Measurements from ENCODE around the gene RGSL1. TPM values are rescaled to one million over a fixed set of nuclear protein-coding genes. Genes with fewer than 3 reads are reported as not detected.

The RGSL1 gene
- total RNA-seq, 1 donor from 2014 or later = not detected

- TF ChIP-seq, protein P1, sequence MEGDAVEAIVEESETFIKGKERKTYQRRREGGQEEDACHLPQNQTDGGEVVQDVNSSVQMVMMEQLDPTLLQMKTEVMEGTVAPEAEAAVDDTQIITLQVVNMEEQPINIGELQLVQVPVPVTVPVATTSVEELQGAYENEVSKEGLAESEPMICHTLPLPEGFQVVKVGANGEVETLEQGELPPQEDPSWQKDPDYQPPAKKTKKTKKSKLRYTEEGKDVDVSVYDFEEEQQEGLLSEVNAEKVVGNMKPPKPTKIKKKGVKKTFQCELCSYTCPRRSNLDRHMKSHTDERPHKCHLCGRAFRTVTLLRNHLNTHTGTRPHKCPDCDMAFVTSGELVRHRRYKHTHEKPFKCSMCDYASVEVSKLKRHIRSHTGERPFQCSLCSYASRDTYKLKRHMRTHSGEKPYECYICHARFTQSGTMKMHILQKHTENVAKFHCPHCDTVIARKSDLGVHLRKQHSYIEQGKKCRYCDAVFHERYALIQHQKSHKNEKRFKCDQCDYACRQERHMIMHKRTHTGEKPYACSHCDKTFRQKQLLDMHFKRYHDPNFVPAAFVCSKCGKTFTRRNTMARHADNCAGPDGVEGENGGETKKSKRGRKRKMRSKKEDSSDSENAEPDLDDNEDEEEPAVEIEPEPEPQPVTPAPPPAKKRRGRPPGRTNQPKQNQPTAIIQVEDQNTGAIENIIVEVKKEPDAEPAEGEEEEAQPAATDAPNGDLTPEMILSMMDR (conservative IDR thresholded peaks at IDR 0.05; ENCODE audit: low read depth, low read length) = no peak
- no peak for DNase-seq (ENCODE audit: low read depth)
- no peak overlapping the region for H3K4me3 ChIP-seq (ENCODE audit: low read depth, low read length)
These were observed 118.8 kb downstream of the RGSL1 start for GRCh38 chr1:182568647-182569284.

DNA sequence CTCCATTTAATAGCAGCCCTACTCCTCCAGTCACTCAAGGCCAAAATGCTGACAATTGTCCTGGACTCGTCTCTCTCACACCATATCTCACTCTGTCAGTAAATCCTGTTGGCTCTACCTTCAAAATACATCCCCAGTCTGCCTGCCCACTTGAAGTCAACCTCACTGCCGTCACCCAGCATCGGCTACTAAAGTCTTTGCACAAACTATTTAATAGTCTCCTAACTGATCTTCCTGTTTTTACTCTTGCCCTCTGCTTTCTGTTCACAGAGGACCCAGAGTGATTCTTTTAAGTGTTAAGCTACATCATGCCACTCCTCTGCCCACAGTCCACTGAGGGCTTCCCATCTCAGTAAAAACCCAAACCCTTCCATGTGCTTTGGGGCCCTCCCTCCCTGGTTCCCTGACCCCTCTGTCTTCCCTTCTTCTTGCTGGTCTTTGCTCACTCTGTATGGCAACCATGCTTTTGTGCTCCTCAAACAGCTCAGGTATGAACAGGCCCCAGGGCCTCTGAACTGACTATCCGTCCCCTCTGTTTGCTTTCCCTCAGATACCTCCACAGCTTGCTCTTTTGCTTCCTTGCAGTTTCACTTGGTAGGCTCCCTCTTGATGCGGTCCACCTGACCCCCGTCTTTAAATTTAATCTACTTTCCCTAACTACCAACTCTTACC, 120.1 kb downstream of the RGSL1 start:
- TF ChIP-seq, protein P1 (conservative IDR thresholded peaks at IDR 0.05; ENCODE audit: low read depth, low read length) = no peak
- DNase-seq (ENCODE audit: low read depth) = no peak
- no peak overlapping the region for H3K4me3 ChIP-seq (ENCODE audit: low read depth, low read length)

- no peak overlapping the region for H3K4me3 ChIP-seq (ENCODE audit: low read depth, low read length)
- peak; percentile 47 for DNase-seq (ENCODE audit: low read depth)
- TF ChIP-seq, protein P1 (conservative IDR thresholded peaks at IDR 0.05; ENCODE audit: low read depth, low read length) = no peak
These were observed 120.6 kb downstream of the RGSL1 start for GRCh38 chr1:182570611-182570970.

DNA sequence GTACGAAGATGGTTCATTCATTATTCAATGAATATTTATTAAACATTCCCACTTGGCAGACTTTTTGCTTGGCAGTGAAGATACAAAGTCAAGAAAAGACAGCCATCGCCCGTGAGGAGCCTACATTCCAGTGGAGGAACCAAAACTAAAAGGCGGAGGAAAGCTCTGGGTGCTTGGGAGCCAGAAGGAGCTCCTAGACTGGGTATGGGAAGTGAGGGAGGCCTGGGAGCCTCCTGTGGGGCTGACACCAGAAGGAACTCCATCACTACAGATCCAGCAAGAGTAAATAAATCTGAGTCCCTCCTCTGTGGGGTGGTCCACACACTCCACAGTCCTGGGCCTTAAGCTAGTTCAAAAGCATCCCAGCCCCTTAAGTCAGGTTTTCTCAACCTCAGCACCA, 124.2 kb downstream of the RGSL1 start:
- no peak for DNase-seq (ENCODE audit: low read depth)
- H3K4me3 ChIP-seq (ENCODE audit: low read depth, low read length) = no peak overlapping the region
- TF ChIP-seq, protein P1 (conservative IDR thresholded peaks at IDR 0.05; ENCODE audit: low read depth, low read length) = no peak

DNA sequence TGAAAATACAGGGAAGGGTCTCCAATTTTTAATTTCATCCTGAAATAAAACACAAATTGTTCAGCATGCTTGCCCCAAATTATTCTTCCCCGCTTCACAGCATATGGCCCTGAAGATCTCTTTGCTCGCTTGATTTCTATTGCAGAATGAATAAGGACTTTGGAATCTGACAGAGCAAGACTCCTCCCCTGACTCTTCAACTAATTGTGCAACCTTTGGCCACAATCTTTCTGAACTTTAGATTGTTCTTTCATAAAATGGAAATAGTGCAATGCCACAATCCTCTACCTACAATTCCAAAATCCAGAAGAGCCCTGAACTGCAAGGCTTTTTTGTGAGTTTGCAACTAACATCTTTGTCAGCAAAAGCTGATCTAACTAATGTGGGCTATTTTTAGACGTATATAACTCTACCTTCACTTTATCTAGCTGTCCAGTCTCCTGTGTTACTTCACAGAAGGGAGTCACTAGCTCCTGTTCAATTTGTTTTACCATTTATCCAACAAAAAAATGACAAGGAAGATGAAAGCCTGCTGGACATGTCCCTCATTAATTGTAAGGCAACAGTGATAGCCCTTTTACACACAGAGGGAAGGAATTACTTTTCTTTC, 125.7 kb downstream of the RGSL1 start:
- TF ChIP-seq, protein P1 (conservative IDR thresholded peaks at IDR 0.05; ENCODE audit: low read depth, low read length) = no peak
- peak; percentile 52 for DNase-seq (ENCODE audit: low read depth)
- no peak overlapping the region for H3K4me3 ChIP-seq (ENCODE audit: low read depth, low read length)

GRCh38 chr1:182580736-182581135, 130.8 kb downstream of the RGSL1 start:
- TF ChIP-seq, protein P1 (conservative IDR thresholded peaks at IDR 0.05; ENCODE audit: low read depth, low read length) = no peak

More at GRCh38 chr1:182580736-182581135, 130.8 kb downstream of the RGSL1 start:
- no peak overlapping the region for H3K4me3 ChIP-seq (ENCODE audit: low read depth, low read length)
- no peak for DNase-seq (ENCODE audit: low read depth)

All from epithelial cell of proximal tubule (primary cell).